NCI-H1048 (cell line): ENCODE results near the gene SLC7A6.

Source experiments
- DNase-seq: peaks from one replicate; lab custom pipeline; 2025; lab: John Stamatoyannopoulos, UW

Gene SLC7A6

DNA sequence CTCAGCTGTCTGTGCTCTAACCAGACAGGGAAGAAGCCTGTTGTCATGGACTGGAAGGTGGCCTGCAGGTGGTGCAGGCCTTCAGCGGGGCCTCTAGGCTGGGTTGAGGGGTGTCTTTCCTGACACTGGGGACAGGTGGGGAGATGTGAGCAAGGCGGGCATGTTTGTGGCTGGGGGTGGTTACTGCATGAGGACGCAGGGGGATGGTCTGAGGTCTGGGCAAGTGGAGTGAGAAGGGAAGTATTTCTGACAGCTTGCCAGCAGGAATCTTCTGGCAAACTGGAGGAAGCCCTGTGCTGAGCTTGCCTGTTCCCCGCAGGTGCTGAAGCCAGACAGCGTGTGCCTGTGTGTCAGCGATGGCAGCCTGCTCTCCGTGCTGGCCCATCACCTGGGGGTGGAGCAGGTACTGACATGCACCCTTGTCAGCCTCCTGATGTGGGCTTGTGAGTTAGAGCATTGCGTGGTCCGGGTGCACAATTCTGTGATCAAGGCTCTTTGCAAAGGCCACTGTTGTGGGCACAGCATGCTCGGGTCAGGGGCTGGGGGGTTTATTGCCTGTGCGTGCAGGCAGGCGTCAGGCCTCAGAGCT, 82.7 kb downstream of the SLC7A6 start:
- no peak for DNase-seq

DNA sequence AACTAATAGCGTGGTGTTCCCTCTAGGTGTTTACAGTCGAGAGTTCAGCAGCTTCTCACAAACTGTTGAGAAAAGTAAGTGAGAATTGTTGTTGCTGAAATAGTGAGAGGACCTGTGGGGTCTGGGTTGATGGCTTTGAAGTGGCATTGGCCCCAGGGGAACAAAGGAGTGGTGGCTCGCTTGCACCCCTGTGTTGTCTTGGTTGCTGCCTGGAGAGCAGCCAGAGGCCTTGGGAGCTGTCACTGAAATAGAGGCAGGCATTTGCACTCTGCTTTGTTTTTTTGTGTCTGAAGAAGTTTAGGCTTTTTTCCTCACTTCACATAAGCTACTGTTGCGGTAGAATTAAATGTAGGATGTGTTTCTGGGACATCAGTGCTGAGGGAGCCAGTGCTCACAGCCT, 83.3 kb downstream of the SLC7A6 start:
- no peak for DNase-seq

DNA sequence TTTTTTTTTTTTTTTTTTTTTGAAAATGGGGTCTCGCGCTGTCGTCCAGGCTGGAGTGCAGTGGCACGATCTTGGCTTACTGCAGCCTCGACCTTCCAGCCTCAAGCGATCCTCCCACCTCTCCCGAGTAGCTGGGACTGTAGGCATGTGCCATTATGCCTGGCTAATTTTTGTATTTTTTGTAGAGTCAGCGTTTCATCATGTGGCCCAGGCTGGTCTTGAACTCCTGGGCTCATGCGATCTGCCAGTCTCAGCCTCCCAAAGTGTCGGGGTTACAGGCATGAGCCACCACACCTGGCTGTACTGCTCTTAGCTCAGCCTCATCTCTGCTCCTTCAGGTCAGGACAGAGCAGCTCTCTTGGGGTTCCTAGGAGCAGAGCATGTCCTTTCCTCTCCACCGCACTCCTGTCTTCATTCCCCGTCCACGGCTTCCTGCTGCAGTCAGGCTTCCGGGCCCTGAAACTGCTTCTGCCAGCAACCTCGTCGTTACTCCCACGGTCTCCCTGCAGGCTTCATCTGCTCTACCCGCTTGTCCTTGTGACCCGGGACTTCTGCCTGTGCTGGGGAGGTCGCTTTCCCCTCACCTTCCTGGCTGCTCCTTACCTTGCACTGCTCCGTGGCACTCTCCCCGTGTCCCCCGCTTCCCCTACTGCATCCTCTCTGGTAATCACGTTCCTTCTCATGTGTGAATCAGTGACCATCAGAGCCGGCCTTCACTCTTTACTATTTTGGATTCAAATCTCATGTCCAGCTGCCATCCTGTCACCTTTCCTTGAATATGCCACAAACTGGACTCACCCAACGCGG, 84.5 kb downstream of the SLC7A6 start:
- DNase-seq = no peak

GRCh38 chr16:68349838-68350410, 85.6 kb downstream of the SLC7A6 start:
- no peak for DNase-seq

- no peak for DNase-seq
Measured at GRCh38 chr16:68350813-68351350, 86.6 kb downstream of the SLC7A6 start.
